Activated CD4-positive, alpha-beta T cell treated with anti-CD3 and anti-CD28 coated beads, Interleukin-2, Interleukin-6, amounts not matched to agents 100 ng/mL and 50 ng/mL, durations not matched to agents 16 hours and 8 hours (primary cell): ENCODE measurements around the gene LRRC55.

Experiments
- DNase-seq: peaks from one replicate; pipeline ENCODE4 v3.0.0-alpha.2; 2020

LRRC55 gene

DNA sequence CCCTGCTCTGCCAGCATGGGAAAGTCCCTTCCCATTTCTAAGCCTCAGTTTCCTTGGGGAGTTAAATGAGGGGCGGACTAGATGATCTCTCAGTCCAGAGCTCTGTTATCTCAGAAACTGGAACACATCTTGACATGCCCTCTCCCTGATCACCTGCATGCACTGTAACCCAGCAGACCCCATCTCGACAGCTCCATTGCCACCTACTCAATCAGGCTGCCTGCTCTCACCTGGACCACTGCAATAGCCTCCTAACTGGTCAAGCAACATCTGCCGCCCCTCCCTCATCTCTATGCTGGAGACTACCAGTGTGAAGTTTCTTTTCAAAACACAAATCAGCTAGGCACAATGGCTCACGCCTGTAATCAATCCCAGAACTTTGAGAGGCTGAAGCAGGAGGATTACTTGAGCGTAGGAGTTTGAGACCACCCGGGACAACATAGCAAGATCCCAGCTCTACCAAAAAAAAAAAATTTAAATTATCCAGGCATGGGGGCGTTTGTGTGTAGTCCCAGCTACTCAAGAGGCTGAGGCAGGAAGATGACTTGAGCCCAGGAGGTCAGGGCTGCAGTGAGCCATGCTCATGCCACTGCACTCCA lies 22.2 kb downstream of the LRRC55 start:
- no peak for DNase-seq

GRCh38 chr11:57205041-57205641 lies 23.4 kb downstream of the LRRC55 start:
- DNase-seq = no peak

- DNase-seq = no peak
These were observed 25.4 kb downstream of the LRRC55 start for GRCh38 chr11:57207168-57207567.

DNA sequence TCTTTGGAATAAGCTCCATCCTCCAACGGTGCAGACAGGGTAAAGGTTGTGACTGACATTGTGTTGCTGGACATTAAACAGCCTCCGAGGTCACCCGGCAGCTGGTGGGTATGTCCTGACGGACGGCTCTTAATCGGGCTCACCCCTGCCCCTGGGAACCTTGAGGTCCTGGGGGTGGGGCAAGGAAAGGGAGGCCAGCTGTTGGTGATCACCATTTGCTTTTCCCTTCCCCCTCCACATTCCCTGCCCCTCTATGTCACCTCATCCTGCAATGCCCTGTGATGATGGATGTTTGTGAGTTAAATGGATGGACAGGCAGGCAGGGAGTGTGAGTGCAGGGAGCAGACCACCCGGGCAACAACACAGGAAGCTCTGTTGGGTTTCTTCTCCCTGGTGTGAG lies 29.0 kb downstream of the LRRC55 start:
- no peak for DNase-seq

- no peak for DNase-seq
These were observed 31.8 kb downstream of the LRRC55 start for GRCh38 chr11:57213342-57214097.

DNA sequence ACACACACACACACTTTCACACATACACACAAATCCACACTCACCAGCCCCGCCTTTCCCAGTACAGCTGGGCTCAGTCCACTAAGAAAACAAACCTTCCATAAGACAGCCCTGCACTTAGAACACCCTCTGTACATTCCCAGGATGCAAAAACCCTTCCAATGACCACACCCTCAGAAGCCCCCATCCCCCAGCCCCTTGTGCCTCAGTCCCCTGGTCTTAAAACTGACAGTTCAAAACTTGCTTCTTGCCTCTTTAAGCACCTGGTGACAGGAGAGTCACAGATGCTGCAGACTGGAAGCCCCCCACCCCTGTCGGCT lies 32.3 kb downstream of the LRRC55 start:
- no peak for DNase-seq

GRCh38 chr11:57214494-57214893 lies 32.7 kb downstream of the LRRC55 start:
- DNase-seq = no peak

- no peak for DNase-seq
These were observed 34.7 kb downstream of the LRRC55 start for GRCh38 chr11:57216463-57216862.

DNA sequence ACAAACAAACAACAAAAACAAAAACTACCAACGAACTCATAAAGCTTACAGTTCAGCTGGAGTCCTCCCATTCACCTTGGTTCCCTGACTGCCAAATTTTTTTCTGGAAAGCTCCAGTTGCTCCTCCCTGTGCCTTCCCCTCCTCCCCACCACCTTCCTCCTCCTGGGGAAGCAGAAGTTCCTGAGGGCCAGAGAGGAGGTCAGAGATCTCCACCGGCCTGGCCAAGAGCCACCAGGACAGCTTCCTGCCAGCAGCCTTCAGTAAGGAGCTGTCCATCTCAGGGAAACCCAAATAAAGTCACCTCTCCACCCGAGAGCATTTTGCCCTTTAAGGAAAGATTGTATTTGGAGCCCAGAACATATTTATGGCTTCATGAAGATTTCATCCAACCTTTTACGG lies 35.3 kb downstream of the LRRC55 start:
- no peak for DNase-seq

DNA sequence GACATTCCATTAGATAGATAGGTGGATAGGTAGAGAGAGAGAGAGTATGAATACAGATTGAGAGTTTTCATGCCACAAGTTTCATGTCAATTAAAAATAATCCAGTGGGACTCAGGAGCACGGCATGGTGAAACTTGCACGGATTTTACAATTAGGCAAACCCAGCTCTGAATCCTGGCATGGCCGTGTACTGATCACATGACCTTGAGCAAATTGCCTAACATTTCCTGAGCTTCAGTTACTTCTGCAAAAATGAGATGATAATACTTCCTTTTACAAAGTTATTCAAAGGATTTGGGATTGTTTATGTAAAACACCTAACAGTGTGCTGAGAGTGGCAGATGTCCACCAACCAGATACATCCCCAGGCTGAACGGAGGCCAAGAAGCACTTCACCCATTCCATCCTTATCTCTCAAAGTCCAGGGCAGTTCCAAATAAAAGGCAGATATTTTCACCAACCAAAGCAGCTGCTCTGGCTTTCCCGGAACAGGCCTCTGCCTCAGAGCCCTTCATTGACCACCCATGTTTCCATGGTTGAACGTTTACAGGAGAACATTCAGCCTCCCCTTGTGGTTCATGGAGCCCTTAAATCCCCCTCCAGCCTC lies 37.4 kb downstream of the LRRC55 start:
- DNase-seq = no peak

GRCh38 chr11:57222239-57222638 lies 40.5 kb downstream of the LRRC55 start:
- no peak for DNase-seq

DNA sequence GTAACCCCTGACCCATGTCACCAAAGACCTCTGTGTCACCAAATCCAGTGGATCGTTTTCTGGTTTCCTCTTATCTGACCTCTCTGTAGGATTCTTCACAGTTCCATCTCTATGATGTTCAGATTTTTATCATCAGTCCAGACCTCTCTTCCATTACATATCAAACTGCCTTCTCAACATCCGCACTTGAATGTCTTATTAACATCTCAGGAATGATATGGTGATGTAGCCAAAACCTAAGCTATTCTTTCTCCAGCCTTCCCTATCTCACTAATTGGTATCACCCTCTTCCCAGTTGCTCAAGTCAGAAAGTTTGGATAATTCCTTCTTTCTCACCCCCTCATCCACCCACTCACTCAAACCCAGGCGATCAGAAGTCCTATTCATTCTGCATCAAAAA lies 41.8 kb downstream of the LRRC55 start:
- no peak for DNase-seq

DNA sequence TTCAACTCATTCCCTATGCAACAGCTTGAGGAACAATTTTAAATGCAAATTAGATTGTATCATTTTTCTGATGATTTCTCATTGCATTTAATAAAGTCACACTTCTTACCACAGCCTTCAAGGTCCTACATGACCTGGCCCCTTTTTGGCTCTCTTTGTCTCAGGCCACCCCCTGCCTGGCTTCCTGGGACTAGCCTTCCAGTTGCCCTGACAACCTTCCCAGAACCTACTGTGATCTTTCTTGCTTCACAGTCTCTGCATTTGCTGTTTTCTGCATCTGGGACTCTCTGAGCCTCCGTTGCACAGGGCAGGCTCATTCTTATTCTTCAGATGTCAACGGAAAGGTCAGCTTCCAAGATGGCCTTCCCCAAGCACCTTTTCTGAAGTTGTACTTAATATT lies 42.4 kb downstream of the LRRC55 start:
- no peak for DNase-seq

- no peak for DNase-seq
These were observed 42.8 kb downstream of the LRRC55 start for GRCh38 chr11:57224537-57224936.

DNA sequence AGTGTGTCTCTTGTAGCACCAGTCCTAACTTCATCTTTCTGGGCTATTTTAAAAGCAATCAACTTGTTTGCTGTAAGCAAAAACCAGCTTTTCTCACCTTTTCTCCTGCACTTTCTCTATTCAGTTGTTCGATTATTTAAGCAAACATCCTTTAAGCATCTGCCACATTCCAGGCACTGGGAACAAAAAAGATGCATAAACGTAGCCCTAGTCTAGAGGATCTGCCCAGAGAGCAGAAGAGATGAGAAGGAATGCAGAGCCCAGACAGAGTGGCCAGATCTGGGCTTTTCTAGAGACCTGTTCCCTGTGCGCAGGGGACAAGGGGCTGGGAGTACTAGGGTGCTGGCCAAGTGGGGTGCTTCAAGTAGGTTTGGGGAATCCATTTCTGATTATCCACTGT lies 46.8 kb downstream of the LRRC55 start:
- no peak for DNase-seq

- DNase-seq = no peak
These were observed 48.6 kb downstream of the LRRC55 start for GRCh38 chr11:57230316-57230715.

- no peak for DNase-seq
These were observed 49.2 kb downstream of the LRRC55 start for GRCh38 chr11:57230791-57231538.

- no peak for DNase-seq
These were observed 49.9 kb downstream of the LRRC55 start for GRCh38 chr11:57231539-57232253.

DNA sequence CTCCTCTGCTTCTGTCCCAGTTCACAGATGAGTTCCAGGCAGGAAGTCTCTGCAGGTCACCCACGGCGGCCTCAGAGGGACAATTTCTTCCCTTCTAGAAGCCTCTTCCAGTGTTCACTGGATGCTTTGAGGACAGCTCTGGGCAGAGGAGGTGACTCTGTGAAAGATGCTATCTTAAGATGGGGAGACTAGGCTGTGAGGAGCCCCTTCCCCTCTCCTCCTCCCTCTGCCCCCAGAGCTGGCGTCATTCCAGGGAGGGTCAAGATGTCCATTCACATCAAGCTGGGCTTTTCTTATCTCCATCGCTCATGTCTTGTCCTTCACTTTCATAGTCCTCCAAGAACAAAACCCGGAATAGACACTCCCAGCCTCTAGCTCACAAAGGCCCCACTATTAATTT lies 51.9 kb downstream of the LRRC55 start:
- DNase-seq = no peak

DNA sequence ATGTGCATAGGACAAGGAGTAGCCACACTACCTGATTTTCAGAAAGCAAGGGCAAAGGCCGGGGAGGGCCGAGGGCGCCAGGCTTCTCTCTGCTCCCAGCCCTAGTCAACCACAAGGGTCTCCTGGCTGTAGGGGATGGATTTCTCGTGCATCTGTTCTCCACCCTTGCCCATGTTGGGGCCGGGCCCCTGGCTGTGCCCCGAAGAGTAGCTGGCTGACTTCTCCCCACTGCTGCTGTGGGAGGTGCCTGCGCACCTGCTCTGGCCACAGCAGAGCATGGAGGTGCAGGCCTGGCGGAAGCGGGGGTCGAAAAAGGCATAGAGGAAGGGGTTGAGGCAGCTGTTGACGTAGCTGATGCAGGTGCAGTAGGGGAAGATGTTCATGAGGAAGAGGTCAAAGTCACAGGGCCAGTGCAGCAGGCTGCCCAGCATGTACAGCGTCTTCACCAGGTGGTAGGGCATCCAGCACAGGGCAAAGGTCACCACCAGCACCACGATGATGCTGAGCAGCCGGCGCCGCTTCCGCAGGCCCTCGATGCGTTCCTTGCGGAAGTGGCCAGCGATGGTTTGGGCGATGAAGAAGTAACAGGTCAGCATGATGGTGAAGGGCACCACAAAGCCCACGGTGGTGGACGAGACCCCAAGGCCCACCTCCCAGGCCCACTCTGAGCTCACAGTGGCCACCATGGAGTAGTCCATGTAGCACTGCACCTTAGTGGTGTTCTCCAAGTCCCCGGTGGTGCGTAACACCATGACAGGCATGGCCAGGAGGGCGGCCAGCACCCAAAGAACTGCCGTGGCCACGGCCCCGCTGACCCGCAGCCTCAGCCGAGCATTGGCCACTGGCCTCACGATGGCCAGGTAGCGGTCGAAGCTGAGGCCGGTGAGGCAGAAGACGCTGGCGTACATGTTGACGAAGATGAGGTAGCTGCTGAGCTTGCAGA lies 54.3 kb downstream of the LRRC55 start:
- no peak for DNase-seq

DNA sequence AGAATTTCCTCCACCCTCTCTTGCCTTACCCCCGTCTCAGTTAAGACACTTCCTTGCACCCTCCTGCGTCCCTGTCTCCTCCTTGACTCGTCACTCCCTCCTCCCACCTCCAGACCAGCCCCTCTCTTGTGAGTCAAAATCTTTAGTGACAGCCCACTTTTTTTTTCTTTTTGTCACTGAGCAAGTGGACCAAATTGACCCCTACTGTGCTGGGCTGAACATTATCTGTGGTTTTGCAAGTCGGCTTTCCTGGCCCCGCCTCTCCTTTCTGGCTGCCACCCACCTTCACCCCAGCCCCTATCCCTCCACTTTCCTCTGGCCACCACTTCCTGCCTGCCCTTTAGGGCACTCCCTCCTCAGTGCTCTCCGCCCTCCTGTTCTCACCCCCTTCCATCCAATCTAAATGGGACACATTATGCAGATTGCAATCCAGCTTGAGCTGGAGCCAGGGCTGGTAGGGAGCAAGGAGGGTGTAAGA lies 55.5 kb downstream of the LRRC55 start, which contains the start of gene APLNR:
Gene APLNR, minus strand, starts transcription at position 47 of the 478 bp plus-strand sequence. CDS start 246 bp downstream, outside the sequence.
- no peak for DNase-seq
